NT2/D1 (cell line): ENCODE results near the gene QRFP.

ENCODE experiments used
- DNase-seq: peaks from one replicate; pipeline ENCODE4 v3.0.0-alpha.2; 2011; ENCODE audit warnings: low read depth, low spot score
- H3K27me3 ChIP-seq: 2 replicates; pipeline ENCODE4 v1.6.0; 2011; ENCODE audit warnings: mild to moderate bottlenecking; ENCODE audit not compliant: insufficient read length, insufficient read depth
- H3K36me3 ChIP-seq: 2 replicates; pipeline ENCODE4 v1.6.1; 2011; ENCODE audit warnings: mild to moderate bottlenecking, low read length, mixed read lengths; ENCODE audit not compliant: insufficient read depth, insufficient read length
- H3K4me1 ChIP-seq: 2 replicates; pipeline ENCODE4 v1.5.1; 2011; ENCODE audit not compliant: insufficient read depth, insufficient read length
- H3K4me3 ChIP-seq: 2 replicates; pipeline ENCODE4 v1.5.1; 2011; ENCODE audit warnings: low read depth; ENCODE audit not compliant: insufficient read length
- H3K9ac ChIP-seq: 2 replicates; pipeline ENCODE4 v1.6.0; 2011; ENCODE audit warnings: low read depth; ENCODE audit not compliant: insufficient read length
- H3K9me3 ChIP-seq: 2 replicates; pipeline ENCODE4 v1.5.1; 2011; ENCODE audit warnings: mild to moderate bottlenecking, low read length; ENCODE audit not compliant: insufficient read depth
- SUZ12 ChIP-seq: IDR thresholded peaks from 2 replicates; pipeline ENCODE4 v1.6.1; 2011; ENCODE audit not compliant: insufficient read length, insufficient read depth; ENCODE audit errors: extremely low read depth
- YY1 ChIP-seq: IDR thresholded peaks from 2 replicates; pipeline ENCODE4 v1.6.1; 2011; ENCODE audit not compliant: insufficient read length, insufficient read depth
- ZNF274 ChIP-seq: IDR thresholded peaks from 2 replicates; pipeline ENCODE4 v1.6.1; 2011; ENCODE audit warnings: mild to moderate bottlenecking, low read depth, low read length

Gene QRFP

DNA sequence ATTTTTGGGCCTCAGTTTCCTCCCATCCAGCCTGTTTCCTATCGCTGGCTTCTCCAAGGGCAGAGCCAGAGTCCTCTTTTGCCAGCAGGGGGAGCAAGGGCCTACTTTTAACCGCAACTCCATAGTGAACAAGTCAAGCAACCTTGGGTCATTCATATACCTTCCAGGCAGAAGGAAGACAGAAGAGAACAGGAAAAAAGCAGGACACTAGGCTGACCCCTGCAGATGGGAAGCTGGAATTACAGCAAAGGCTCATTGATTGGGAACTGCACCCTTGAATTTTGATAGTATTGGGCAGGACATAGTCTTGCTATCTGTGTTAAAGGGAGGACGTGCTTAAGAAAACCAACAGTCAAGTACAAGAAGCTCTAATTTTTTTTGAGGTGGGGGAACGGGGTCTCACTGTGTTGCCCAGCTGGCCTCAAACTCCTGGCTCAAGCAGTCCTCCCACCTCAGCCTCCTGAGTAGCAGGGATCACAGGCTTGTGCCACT lies 30.1 kb downstream of the QRFP start:
- Histone ChIP-seq H3K9ac (no peak overlapping the region), H3K9me3 (no peaks in the 10 kb centered on the region), H3K27me3 (no peaks in the 10 kb centered on the region), H3K4me3 (no peak overlapping the region), H3K4me1 (no peaks in the 10 kb centered on the region), H3K36me3 (peaks cover 88% of the 10 kb centered on the region)
- TF ChIP-seq SUZ12 (no peak), ZNF274 (no peak), YY1 (no peak)
- DNase-seq = peak; percentile 91

DNA sequence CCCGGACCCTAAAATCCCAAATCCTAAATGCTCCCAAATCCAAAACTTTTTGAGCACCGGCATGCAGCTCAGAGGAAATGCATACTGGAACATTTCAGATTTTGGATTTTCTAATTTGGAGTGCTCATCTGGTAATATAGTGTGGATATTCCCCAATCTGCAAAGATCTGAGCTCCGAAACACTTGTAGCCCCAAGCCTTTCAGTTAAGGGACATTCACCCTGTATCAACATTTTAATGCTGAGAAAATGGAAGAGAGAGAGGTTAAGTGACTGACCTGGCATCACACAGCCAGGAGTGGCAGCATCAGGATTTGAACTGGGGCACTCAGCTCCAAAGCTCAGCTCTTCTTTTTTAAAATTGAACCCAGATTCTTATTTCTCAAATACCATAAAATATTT lies 30.7 kb downstream of the QRFP start:
- Histone ChIP-seq H3K4me1 (no peaks in the 10 kb centered on the region), H3K27me3 (no peaks in the 10 kb centered on the region), H3K4me3 (no peak overlapping the region), H3K36me3 (peaks cover 87% of the 10 kb centered on the region), H3K9me3 (no peaks in the 10 kb centered on the region), H3K9ac (no peak overlapping the region)
- TF ChIP-seq YY1 = no peak
- TF ChIP-seq ZNF274 = no peak
- no peak for TF ChIP-seq SUZ12
- DNase-seq = no peak

DNA sequence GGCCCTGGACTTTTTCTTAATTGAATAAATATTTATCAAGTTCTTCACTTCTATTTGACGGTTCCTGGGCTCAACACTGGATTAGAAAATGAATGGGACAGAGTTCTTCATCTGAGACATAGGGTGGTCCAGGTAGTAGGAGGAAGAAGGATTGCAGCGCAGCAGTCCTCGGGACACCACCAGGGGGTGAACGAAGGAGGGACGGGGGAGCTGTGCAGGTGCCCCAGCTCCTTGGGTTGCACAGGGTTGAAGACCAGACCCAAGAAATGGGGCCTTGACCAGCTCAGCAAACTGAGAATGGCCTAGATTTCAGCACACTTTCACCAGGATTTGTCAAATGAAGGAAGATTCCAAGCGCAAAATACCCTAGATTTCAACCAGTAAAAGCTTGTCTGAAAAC lies 32.1 kb downstream of the QRFP start:
- peaks cover 90% of the 10 kb centered on the region for H3K36me3 ChIP-seq
- H3K4me3 ChIP-seq = no peak overlapping the region
- DNase-seq = no peak

DNA sequence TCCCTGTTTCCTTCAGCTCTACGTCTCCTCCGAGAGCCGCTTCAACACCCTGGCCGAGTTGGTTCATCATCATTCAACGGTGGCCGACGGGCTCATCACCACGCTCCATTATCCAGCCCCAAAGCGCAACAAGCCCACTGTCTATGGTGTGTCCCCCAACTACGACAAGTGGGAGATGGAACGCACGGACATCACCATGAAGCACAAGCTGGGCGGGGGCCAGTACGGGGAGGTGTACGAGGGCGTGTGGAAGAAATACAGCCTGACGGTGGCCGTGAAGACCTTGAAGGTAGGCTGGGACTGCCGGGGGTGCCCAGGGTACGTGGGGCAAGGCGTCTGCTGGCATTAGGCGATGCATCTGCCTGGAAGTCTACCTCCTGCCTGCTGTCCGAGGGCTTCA lies 33.9 kb downstream of the QRFP start:
- no peak for TF ChIP-seq ZNF274
- TF ChIP-seq SUZ12 = no peak
- no peak for TF ChIP-seq YY1
- Histone ChIP-seq H3K4me3 (no peak overlapping the region), H3K9me3 (no peaks in the 10 kb centered on the region), H3K9ac (peak overlapping the region; percentile 5), H3K4me1 (peaks cover 8% of the 10 kb centered on the region), H3K27me3 (no peaks in the 10 kb centered on the region), H3K36me3 (peaks cover 88% of the 10 kb centered on the region)
- no peak for DNase-seq

More for the DNA sequence above, 32.1 kb downstream of the QRFP start:
- no peak for TF ChIP-seq ZNF274
- no peak for TF ChIP-seq YY1
- TF ChIP-seq SUZ12 = no peak
- Histone ChIP-seq H3K9ac (no peak overlapping the region), H3K4me1 (no peaks in the 10 kb centered on the region), H3K27me3 (no peaks in the 10 kb centered on the region), H3K9me3 (no peaks in the 10 kb centered on the region)

DNA sequence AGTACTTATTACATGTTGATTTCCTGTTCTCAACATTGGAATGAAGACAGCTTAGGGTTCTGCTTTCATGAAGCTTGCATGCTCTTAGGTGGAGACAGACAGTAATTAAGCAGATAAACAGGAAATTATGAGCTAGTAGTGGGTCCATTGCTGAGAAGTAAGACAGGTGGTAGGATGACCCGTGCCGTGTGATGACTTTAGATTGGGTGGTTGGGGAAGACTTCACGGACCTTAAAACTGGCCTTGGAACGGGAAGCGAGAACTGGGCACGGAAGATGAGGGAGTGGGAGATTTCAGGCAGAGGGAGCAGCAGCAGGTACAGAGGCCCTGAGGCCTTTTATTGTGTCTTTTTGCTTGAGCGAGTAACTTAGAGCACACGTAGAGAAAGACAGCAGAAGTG lies 34.4 kb downstream of the QRFP start:
- Histone ChIP-seq H3K4me3 (no peak overlapping the region), H3K4me1 (peaks cover 9% of the 10 kb centered on the region), H3K9me3 (no peaks in the 10 kb centered on the region), H3K9ac (no peak overlapping the region), H3K27me3 (no peaks in the 10 kb centered on the region), H3K36me3 (peaks cover 88% of the 10 kb centered on the region)
- no peak for TF ChIP-seq SUZ12
- no peak for TF ChIP-seq ZNF274
- no peak for TF ChIP-seq YY1
- no peak for DNase-seq

DNA sequence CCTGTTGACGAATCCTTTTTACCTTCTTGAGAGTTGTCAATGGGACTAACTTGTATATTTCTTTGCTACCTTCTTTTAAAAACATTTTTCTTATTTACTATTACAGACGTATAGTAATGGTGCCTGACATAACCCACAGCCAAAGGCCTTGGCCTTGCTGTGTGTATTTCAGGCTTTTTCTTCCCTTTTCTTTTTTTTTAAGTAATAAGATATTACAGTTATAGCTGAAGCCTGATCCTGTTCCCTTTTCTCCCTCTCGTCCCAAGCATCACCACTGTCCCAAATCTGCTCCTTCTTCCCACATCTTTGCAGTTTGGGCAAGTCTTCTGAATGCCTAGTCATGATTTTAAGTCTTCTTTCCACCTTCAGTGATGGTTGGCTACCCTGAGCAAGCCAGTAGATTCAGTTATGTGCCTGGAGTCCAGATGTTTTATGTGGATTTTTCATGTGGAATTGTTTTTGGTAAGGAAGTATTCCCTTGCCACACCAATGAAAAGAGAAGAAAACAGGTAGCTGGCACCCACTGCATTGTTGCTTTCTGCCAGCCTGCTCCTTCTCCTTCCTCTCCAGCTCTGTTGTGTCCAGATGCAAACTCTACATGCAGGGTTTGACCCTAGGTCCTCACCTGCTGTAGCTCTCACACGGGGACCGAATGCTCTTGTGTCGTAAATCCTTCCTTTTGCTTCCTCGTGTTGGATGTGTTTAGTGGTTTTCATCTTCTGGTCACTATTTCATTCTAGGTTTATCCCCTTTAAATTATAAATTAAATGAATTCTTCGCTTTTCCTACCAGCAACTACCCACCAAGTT lies 35.0 kb downstream of the QRFP start:
- H3K27me3 ChIP-seq = no peaks in the 10 kb centered on the region
- DNase-seq = no peak
- H3K9ac ChIP-seq = no peak overlapping the region
- no peak overlapping the region for H3K4me3 ChIP-seq
- peaks cover 87% of the 10 kb centered on the region for H3K36me3 ChIP-seq
- peaks cover 9% of the 10 kb centered on the region for H3K4me1 ChIP-seq
- TF ChIP-seq YY1 = no peak
- TF ChIP-seq ZNF274 = no peak
- TF ChIP-seq SUZ12 = no peak
- H3K9me3 ChIP-seq = no peaks in the 10 kb centered on the region

DNA sequence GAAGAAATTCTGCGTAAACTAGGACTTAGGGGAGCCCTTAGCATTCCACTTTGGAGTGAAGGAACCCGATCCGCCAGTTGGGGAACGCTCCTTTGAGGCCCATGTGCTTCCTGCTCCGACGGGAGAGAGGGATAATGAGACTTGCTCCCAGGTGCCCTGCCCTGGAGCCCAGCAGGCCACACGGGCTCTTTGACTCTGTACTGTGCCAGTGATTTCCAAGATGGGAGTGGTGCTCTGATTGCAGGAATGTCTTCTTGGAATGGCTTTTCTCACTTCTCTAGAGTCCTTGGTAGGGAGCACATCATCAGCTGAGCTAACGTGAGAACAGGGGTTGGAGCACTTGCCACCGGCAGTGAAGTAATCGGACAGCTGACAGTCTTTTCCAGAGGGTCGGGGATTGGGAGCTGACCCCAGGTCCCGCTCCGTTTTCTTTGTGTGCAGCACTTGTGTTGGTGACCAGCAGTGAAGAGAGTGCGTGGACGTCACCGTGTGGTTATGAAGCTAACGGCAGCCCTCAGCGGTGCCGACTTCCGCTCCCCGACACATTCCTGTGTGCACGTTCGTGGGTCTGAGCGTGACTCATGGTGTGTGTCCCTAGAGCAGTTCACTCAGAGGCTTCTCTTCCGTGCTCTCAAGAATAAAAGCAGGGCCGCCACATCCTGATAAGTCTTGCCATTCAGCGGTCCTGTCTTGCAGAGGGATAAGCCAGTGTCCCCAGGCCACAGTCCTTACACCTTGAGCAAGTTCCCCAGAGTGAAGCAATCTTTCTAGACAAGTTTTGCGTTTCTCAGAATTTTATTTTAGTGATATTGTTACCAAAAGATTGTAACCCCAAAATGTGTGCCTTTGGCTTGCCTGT lies 35.9 kb downstream of the QRFP start:
- Histone ChIP-seq H3K9ac (no peak overlapping the region), H3K36me3 (peaks cover 86% of the 10 kb centered on the region), H3K4me1 (peaks cover 9% of the 10 kb centered on the region), H3K27me3 (no peaks in the 10 kb centered on the region), H3K4me3 (no peak overlapping the region), H3K9me3 (no peaks in the 10 kb centered on the region)
- no peak for DNase-seq
- no peak for TF ChIP-seq YY1
- TF ChIP-seq SUZ12 = no peak
- TF ChIP-seq ZNF274 = no peak
